Measurements from ENCODE around the gene CHMP2A.
"Not testable (repeated sequence)": the region's sequence is repeated elsewhere in the genome, so short reads cannot be mapped to it uniquely, and the experiment has no call there.

The CHMP2A gene

DNA sequence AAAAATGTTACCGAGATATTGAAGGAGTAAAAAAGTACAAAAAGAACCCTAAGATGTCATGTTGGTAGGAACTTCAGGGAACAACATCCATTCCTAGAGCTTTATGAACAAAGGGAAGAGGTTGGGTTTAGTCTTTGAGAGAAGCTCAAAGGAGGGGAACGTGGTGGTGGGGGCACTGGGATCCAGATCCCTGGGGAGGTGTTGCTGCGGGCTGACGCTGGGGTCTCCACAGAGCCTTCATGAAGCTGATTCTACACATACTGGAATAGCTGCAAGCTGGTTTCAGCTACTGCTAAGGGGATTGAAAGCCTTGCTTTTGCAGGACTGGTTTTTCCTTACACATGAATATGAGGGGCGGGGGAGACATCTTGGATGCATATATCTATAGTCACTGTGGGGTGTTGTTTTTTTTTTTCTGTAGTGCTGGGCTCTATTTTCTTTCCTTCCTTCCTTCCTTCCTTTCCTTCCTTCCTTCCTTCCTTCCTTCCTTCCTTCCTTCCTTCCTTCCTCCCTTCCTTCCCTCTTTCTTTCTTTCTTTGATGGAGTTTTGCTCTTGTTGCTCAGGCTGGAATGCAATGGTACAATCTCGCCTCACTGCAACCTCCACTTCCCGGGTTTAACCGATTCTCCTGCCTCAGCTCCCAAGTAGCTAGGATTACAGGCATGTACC is 24.7 kb upstream of the CHMP2A start:
- Histone ChIP-seq H3K27me3 (ENCODE audit: insufficient read depth, insufficient read length) (no peaks in the 10 kb centered on the region), H3K9me3 (ENCODE audit: insufficient read depth, low read length) (no peaks in the 10 kb centered on the region), H3K9ac (ENCODE audit: insufficient read length, low read depth) (no peak overlapping the region), H3K36me3 (ENCODE audit: insufficient read depth, insufficient read length, low read length) (peaks cover 27% of the 10 kb centered on the region), H3K4me1 (ENCODE audit: insufficient read depth, insufficient read length) (no peaks in the 10 kb centered on the region), H3K4me3 (ENCODE audit: insufficient read length, low read depth) (no peak overlapping the region)
- no peak for DNase-seq (ENCODE audit: low read depth, low spot score)
- no peak for TF ChIP-seq YY1 (IDR thresholded peaks at IDR 0.05; ENCODE audit: insufficient read depth, insufficient read length)
- TF ChIP-seq SUZ12 (IDR thresholded peaks at IDR 0.05; ENCODE audit: extremely low read depth, insufficient read depth, insufficient read length): no peak
- no peak for TF ChIP-seq ZNF274 (IDR thresholded peaks at IDR 0.05; ENCODE audit: low read depth, low read length)

DNA sequence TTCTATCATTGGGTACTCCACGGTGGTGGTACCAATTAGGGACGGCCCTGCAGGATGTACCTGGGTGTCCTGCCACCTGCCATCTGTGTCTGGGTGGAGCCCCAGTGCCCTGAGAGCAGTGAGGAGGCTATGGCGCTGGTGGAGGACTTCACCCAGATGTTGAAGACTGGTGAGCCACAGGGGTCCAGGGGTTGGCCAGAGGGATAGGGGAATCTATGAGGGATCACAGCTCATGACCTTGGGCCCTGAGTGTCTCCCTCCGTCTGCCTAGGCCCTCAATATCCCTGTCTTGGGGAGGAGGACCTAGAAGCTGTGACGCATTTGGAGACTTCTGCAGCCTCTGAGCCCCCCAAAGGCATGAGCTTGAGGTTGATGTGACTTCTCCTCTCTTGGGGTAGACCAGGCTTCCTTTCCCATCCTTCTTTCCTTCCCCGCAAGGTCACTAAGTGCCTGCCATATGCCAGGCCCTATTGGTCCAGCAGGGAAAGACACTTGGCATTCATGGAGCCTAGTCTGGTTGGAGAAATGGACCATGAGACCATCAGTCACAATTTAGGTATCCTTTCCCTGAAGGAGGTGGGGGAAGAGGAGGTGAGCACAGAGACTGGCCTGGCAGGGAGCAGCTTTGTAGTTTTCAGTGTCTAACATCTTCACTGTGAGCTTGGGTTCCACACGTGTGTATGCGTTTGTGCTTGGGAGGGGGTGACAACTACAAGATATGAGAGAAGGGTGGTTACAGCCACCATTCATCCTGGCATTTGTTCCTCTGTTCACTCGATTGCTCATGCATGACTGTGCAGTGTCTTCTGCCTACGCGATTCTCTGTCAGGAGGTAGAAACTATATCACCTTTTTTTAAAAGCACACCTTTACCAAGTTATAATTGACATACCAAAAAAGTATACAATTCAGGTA is 23.4 kb upstream of the CHMP2A start:
- H3K9ac ChIP-seq (ENCODE audit: insufficient read length, low read depth): no peak overlapping the region
- peaks cover 21% of the 10 kb centered on the region for H3K36me3 ChIP-seq (ENCODE audit: insufficient read depth, insufficient read length, low read length)
- TF ChIP-seq SUZ12 (IDR thresholded peaks at IDR 0.05; ENCODE audit: extremely low read depth, insufficient read depth, insufficient read length): no peak
- no peak for TF ChIP-seq YY1 (IDR thresholded peaks at IDR 0.05; ENCODE audit: insufficient read depth, insufficient read length)
- no peak for TF ChIP-seq ZNF274 (IDR thresholded peaks at IDR 0.05; ENCODE audit: low read depth, low read length)
- no peaks in the 10 kb centered on the region for H3K4me1 ChIP-seq (ENCODE audit: insufficient read depth, insufficient read length)
- H3K4me3 ChIP-seq (ENCODE audit: insufficient read length, low read depth): no peak overlapping the region
- H3K27me3 ChIP-seq (ENCODE audit: insufficient read depth, insufficient read length): peaks cover 2% of the 10 kb centered on the region
- DNase-seq (ENCODE audit: low read depth, low spot score): no peak
- H3K9me3 ChIP-seq (ENCODE audit: insufficient read depth, low read length): no peaks in the 10 kb centered on the region

DNA sequence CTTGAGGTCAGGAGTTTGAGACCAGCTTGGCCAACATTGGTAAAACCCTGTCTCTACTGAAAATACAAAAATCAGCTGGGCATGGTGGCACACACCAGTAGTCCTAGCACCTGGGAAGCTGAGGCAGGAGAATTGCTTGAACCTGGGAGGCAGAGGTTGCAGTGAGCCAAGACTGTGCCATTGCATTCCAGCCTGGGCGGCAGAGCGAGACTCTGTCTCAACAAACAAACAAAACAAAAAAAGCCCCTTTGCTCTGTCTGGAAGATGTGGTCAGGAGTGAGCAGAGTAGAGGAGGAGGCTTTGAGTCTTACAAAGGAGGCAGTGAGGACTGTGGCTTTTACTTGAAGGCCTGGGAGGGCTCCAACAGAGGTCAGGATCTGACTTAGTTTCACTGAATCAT is 22.7 kb upstream of the CHMP2A start:
- H3K4me1 ChIP-seq (ENCODE audit: insufficient read depth, insufficient read length); H3K4me3 ChIP-seq (ENCODE audit: insufficient read length, low read depth); H3K9me3 ChIP-seq (ENCODE audit: insufficient read depth, low read length); H3K27me3 ChIP-seq (ENCODE audit: insufficient read depth, insufficient read length); H3K9ac ChIP-seq (ENCODE audit: insufficient read length, low read depth); DNase-seq (ENCODE audit: low read depth, low spot score): not testable (repeated sequence)
- peaks cover 14% of the 10 kb centered on the region for H3K36me3 ChIP-seq (ENCODE audit: insufficient read depth, insufficient read length, low read length)

DNA sequence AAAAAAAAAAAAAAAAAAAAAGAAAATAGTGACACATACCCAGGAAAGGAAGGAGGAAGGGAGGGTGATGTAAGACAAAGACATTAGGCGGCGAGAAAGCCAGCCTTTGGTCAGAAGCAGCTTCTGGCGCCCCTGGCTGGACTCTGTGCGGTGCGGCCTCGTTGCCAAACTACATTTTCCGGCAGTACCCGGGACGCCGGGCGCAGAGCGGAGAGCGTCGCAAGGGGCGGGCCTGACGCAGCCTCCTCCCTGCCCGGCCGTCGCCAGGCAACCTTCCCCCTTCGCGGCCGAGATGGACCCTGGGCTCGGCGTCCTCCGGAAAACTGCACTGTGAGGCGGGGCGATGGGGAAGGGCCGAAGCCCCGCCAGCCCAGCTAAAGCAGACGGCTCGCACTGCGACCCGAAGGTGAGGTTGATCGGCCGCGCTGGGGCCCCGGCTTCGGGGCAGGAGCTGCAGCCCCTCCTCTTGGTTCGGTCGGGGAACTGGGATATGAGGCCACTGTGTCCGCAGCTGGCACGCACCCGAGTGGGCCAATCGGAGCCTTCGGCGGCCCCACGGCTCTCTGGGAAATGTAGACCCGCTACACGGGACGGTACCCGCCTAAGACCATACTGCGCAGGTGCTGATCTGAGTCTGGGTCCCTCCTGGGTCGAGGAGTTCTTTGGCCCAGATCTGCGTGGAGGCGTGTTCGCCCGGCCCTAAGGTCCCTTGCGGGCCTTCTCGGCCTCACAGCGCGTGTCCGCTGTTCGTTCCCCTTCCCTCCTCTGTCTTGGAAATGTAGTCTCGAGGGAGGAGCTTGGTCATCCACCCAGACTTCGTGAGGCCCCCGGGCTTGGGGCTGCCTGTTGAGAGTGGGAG is 20.5 kb upstream of the CHMP2A start:
- Histone ChIP-seq H3K4me1 (ENCODE audit: insufficient read depth, insufficient read length) (peaks cover 5% of the 10 kb centered on the region), H3K9me3 (ENCODE audit: insufficient read depth, low read length) (no peaks in the 10 kb centered on the region), H3K4me3 (ENCODE audit: insufficient read length, low read depth) (peak overlapping the region; percentile 78), H3K27me3 (ENCODE audit: insufficient read depth, insufficient read length) (peaks cover 2% of the 10 kb centered on the region), H3K9ac (ENCODE audit: insufficient read length, low read depth) (peak overlapping the region; percentile 79), H3K36me3 (ENCODE audit: insufficient read depth, insufficient read length, low read length) (peaks cover 21% of the 10 kb centered on the region)
- peak; percentile 77 for DNase-seq (ENCODE audit: low read depth, low spot score)
- TF ChIP-seq SUZ12 (IDR thresholded peaks at IDR 0.05; ENCODE audit: extremely low read depth, insufficient read depth, insufficient read length) (no peak), ZNF274 (IDR thresholded peaks at IDR 0.05; ENCODE audit: low read depth, low read length) (no peak), YY1 (IDR thresholded peaks at IDR 0.05; ENCODE audit: insufficient read depth, insufficient read length) (no peak)

DNA sequence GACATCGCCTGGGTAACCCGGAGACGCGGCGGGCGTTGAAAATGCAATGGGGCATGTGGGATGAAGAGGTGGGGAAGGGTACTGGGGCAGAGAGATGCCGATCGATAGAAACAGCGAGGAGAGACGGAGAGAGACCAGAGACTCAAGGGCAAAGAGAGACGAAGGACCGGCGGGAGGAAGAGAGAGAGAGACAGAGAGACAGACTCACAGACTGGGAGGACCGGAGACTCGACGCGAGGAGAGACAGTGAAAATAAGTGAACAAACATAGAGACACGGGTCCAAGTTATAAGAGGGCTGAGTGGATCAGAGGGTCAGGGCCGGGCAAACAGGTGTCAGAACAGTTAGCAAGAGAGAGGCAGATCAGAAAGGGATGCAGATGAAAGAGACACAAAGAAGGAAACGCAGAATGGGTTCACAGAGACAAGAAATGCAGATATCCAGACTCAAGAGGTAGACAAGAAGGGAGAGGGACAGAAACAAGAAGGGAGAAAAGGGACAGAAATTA is 18.8 kb upstream of the CHMP2A start:
- Histone ChIP-seq H3K4me1 (ENCODE audit: insufficient read depth, insufficient read length) (peaks cover 5% of the 10 kb centered on the region), H3K9ac (ENCODE audit: insufficient read length, low read depth) (peak overlapping the region; percentile 84), H3K4me3 (ENCODE audit: insufficient read length, low read depth) (peak overlapping the region; percentile 76), H3K36me3 (ENCODE audit: insufficient read depth, insufficient read length, low read length) (peaks cover 35% of the 10 kb centered on the region), H3K9me3 (ENCODE audit: insufficient read depth, low read length) (no peaks in the 10 kb centered on the region), H3K27me3 (ENCODE audit: insufficient read depth, insufficient read length) (peaks cover 2% of the 10 kb centered on the region)
- TF ChIP-seq YY1 (IDR thresholded peaks at IDR 0.05; ENCODE audit: insufficient read depth, insufficient read length) (no peak), ZNF274 (IDR thresholded peaks at IDR 0.05; ENCODE audit: low read depth, low read length) (no peak), SUZ12 (IDR thresholded peaks at IDR 0.05; ENCODE audit: extremely low read depth, insufficient read depth, insufficient read length) (no peak)
- DNase-seq (ENCODE audit: low read depth, low spot score): no peak

DNA sequence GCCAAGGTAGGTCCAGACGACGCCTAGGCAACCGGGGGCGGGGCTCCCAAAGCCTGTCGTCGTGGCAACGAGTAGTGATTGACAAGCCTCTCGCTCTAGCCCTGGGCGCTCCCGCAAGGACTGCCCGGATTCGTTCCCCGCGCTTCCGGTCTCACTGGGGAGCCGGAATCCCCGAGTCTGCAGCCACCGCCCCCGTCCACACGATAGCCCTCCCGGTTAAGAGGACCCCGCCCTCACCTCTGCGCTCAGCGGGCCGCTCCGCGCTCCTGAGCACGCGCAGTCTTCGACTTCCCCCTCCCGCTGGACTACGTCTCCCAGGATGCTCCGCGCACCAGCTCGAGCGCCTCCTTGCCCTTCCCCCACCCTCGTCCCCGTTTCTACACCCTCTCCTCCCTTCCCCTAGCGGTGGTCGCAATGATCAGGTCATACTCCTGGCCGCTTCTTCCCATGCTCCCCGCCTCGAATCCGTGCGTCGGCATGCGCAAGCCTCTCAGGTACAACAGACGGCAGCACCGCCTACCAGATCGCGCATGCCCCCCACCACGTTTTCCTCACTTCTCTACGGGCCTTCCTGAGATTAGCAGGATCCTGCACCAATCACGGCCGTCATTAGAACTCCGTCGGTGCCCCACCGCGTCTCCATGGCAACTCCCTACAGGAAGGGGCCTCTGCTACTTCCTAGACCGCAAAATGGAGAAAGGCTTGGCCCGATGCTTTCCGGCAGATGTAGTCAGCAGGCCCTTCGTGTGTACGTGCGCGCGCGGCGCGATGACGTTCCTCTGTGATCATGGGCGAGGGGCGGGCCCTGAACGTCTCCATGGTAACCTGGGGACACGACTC is 18.1 kb upstream of the CHMP2A start, which contains the start of gene MZF1:
Gene MZF1 (minus strand): TSS at position 518 of the 840 bp plus-strand sequence. CDS start 1,946 bp downstream, outside the sequence.
- Histone ChIP-seq H3K9me3 (ENCODE audit: insufficient read depth, low read length) (no peaks in the 10 kb centered on the region), H3K27me3 (ENCODE audit: insufficient read depth, insufficient read length) (peaks cover 2% of the 10 kb centered on the region), H3K4me3 (ENCODE audit: insufficient read length, low read depth) (peak within 1 kb of the TSS; percentile 76), H3K4me1 (ENCODE audit: insufficient read depth, insufficient read length) (peaks cover 5% of the 10 kb centered on the region), H3K9ac (ENCODE audit: insufficient read length, low read depth) (peak within 1 kb of the TSS; percentile 84), H3K36me3 (ENCODE audit: insufficient read depth, insufficient read length, low read length) (peaks cover 35% of the 10 kb centered on the region)
- TF ChIP-seq SUZ12 (IDR thresholded peaks at IDR 0.05; ENCODE audit: extremely low read depth, insufficient read depth, insufficient read length) (no peak), YY1 (IDR thresholded peaks at IDR 0.05; ENCODE audit: insufficient read depth, insufficient read length) (no peak), ZNF274 (IDR thresholded peaks at IDR 0.05; ENCODE audit: low read depth, low read length) (no peak)
- DNase-seq (ENCODE audit: low read depth, low spot score): peak; percentile 96
